ENCODE results near the gene IQSEC1.

The IQSEC1 gene

DNA sequence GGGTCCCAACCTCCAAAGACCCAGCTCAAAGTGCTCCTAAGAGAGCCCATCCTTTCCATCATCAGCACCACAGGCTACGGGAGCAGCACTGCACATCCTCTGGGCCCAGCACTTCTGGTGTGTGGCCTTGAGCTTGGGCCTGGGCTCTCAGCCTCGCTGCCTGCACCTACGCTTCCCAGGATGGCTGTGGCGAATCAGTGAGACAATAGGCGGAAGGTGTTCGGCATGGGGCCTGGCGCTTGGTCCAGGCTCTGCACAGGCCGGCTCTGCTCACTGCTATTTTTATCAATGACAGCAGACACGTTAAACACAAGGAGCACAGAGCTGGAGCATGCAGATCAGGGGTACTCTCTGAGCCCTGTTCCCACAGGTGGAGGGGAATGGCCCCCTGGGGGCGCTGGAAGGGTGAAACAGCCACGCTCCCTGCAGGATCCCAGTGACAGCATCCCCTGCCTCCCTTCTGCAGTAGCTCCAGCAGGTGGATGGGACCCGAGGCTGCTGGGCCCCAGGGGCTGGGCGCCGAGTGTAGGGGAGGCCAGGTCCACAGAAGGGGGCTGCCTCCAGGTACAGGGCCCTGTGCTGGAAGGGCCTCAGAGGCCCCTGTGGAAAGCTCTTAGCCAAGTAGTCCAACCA, 141.8 kb downstream of the IQSEC1 start:
- DNase-seq (ENCODE audit: low spot score): no peak
- no peak for TF ChIP-seq CTCF (IDR thresholded peaks at IDR 0.05; ENCODE audit: extremely low read depth, missing control alignments)

DNA sequence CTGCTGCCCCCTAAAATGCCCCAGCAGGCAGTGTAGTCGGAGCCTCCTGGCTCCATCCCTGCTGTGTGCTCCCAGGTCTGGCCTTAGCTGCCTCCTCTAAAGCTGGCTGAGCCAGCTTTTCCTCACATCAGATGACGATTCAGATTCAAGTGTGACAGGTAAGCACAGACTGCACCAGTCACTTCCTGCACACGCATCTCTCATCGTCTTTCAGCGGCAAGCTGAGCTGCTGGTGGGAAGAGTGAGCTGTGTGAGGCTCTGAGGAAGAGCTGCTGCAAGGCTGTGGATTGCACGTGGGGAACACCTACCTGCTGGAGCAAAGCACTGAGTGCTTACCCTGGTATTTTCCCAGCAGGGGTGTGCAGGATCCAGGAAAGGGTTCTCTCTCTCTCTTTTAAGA, 143.4 kb downstream of the IQSEC1 start:
- TF ChIP-seq CTCF (IDR thresholded peaks at IDR 0.05; ENCODE audit: extremely low read depth, missing control alignments): no peak
- DNase-seq (ENCODE audit: low spot score): no peak

- no peak for DNase-seq (ENCODE audit: low spot score)
- no peak for TF ChIP-seq CTCF (IDR thresholded peaks at IDR 0.05; ENCODE audit: extremely low read depth, missing control alignments)
Measured at GRCh38 chr3:12926660-12927059, 146.6 kb downstream of the IQSEC1 start.

- DNase-seq (ENCODE audit: low spot score): no peak
- TF ChIP-seq CTCF (IDR thresholded peaks at IDR 0.05; ENCODE audit: extremely low read depth, missing control alignments): no peak
Measured at GRCh38 chr3:12925648-12926047, 147.6 kb downstream of the IQSEC1 start.

GRCh38 chr3:12924437-12924836, 148.8 kb downstream of the IQSEC1 start:
- DNase-seq (ENCODE audit: low spot score): no peak
- no peak for TF ChIP-seq CTCF (IDR thresholded peaks at IDR 0.05; ENCODE audit: extremely low read depth, missing control alignments)

- no peak for TF ChIP-seq CTCF (IDR thresholded peaks at IDR 0.05; ENCODE audit: extremely low read depth, missing control alignments)
- DNase-seq (ENCODE audit: low spot score): no peak
Measured at GRCh38 chr3:12922881-12923431, 150.3 kb downstream of the IQSEC1 start.

GRCh38 chr3:12922306-12922705, 150.9 kb downstream of the IQSEC1 start:
- no peak for TF ChIP-seq CTCF (IDR thresholded peaks at IDR 0.05; ENCODE audit: extremely low read depth, missing control alignments)
- DNase-seq (ENCODE audit: low spot score): no peak

Measured in GM20000 (cell line).